ENCODE results near the gene GALNT3. TPM values are rescaled to one million over a fixed set of nuclear protein-coding genes. Genes with fewer than 3 reads are reported as not detected.
A peak's percentile ranks its signal among the peaks of the same experiment; 100 is the strongest.

The GALNT3 gene
- total and polyA plus RNA-seq, 8 donors, result 15.6 to 37.7 (median 30.4) TPM

GRCh38 chr2:165811592-165812370 lies 17.7 kb upstream of the GALNT3 start:
- no peak overlapping the region for H3K27ac ChIP-seq
- H3K27me3 ChIP-seq, result no peaks in the 10 kb centered on the region
- no peaks in the 10 kb centered on the region for H3K4me1 ChIP-seq
- DNase-seq (no peak), ATAC-seq (no peak)
- H3K4me3 ChIP-seq, result no peak overlapping the region
- no peak for TF ChIP-seq CTCF (IDR thresholded peaks at IDR 0.05)
- H3K36me3 ChIP-seq, result no peaks in the 10 kb centered on the region
- intact Hi-C loops (cut with DNase I), result no loop called here
- no peaks in the 10 kb centered on the region for H3K9me3 ChIP-seq

GRCh38 chr2:165810418-165810817 lies 16.4 kb upstream of the GALNT3 start:
- intact Hi-C loops (cut with DNase I), result no loop called here
- DNase-seq, result no peak
- no peak overlapping the region for H3K4me3 ChIP-seq
- no peaks in the 10 kb centered on the region for H3K36me3 ChIP-seq
- no peak for ATAC-seq
- H3K27me3 ChIP-seq, result no peaks in the 10 kb centered on the region
- no peaks in the 10 kb centered on the region for H3K4me1 ChIP-seq
- H3K9me3 ChIP-seq, result no peaks in the 10 kb centered on the region
- no peak overlapping the region for H3K27ac ChIP-seq
- TF ChIP-seq CTCF (IDR thresholded peaks at IDR 0.05), result no peak

- no peak overlapping the region for H3K27ac ChIP-seq
- H3K36me3 ChIP-seq, result no peaks in the 10 kb centered on the region
- no peaks in the 10 kb centered on the region for H3K27me3 ChIP-seq
- no peak for TF ChIP-seq CTCF (IDR thresholded peaks at IDR 0.05)
- H3K4me3 ChIP-seq, result no peak overlapping the region
- H3K4me1 ChIP-seq, result no peaks in the 10 kb centered on the region
- no peaks in the 10 kb centered on the region for H3K9me3 ChIP-seq
- DNase-seq, result peak in 1 of 4 donors; percentile 30
- ATAC-seq, result peak; percentile 44
- intact Hi-C loops (cut with DNase I), result no loop called here
Measured at GRCh38 chr2:165804719-165805118, 10.7 kb upstream of the GALNT3 start.

GRCh38 chr2:165803123-165803760 lies 9.2 kb upstream of the GALNT3 start:
- Histone ChIP-seq H3K27me3 (no peaks in the 10 kb centered on the region), H3K27ac (no peak overlapping the region), H3K36me3 (no peaks in the 10 kb centered on the region), H3K4me3 (no peak overlapping the region), H3K4me1 (no peaks in the 10 kb centered on the region), H3K9me3 (no peaks in the 10 kb centered on the region)
- intact Hi-C loops (cut with DNase I), result no loop called here
- no peak for DNase-seq
- TF ChIP-seq CTCF (IDR thresholded peaks at IDR 0.05), result no peak
- no peak for ATAC-seq

GRCh38 chr2:165801176-165801575 lies 7.1 kb upstream of the GALNT3 start:
- intact Hi-C loops (cut with DNase I), result no loop called here
- Histone ChIP-seq H3K9me3 (no peaks in the 10 kb centered on the region), H3K4me3 (no peak overlapping the region), H3K27me3 (no peaks in the 10 kb centered on the region), H3K27ac (no peak overlapping the region), H3K36me3 (no peaks in the 10 kb centered on the region), H3K4me1 (no peaks in the 10 kb centered on the region)
- DNase-seq (peak in 1 of 4 donors; percentile 21), ATAC-seq (no peak)
- no peak for TF ChIP-seq CTCF (IDR thresholded peaks at IDR 0.05)

Measured in left lung (tissue), 10 donors.